DND-41 (cell line): ENCODE data around the gene TUBA3E.

Source experiments
- ATAC-seq: fragments of 200-7000 bp; cut with Tn5 transposase; 3 replicates; pipeline ENCODE4 v1.9.1; 2021; ENCODE audit warnings: low read depth; ENCODE audit not compliant: insufficient read depth
- DNase-seq: peaks from one replicate; pipeline ENCODE4 v3.0.0-alpha.2; 2020
- H2AFZ ChIP-seq: 2 replicates; pipeline ENCODE4 v1.6.0; 2012; ENCODE audit warnings: low read depth, low read length
- H3K27ac ChIP-seq: 2 replicates; pipeline ENCODE4 v1.5.1; 2012; ENCODE audit warnings: low read length, inconsistent platforms
- H3K27me3 ChIP-seq: fragments of 200-600 bp; sonication (generic); 2 replicates; pipeline ENCODE4 v1.6.0; 2012; ENCODE audit warnings: low read length, mild to moderate bottlenecking, inconsistent platforms; ENCODE audit not compliant: insufficient read depth, poor library complexity
- H3K36me3 ChIP-seq: 2 replicates; pipeline ENCODE4 v1.5.1; 2012; ENCODE audit warnings: low read length, inconsistent platforms; ENCODE audit not compliant: insufficient read depth
- H3K4me1 ChIP-seq: 2 replicates; pipeline ENCODE4 v1.5.1; 2012; ENCODE audit warnings: mild to moderate bottlenecking, low read length; ENCODE audit not compliant: insufficient read depth
- H3K4me2 ChIP-seq: 2 replicates; pipeline ENCODE4 v1.6.0; 2012; ENCODE audit warnings: mild to moderate bottlenecking, moderate library complexity, low read length, inconsistent platforms; ENCODE audit not compliant: insufficient read depth
- H3K4me3 ChIP-seq, 2 experiments: fragments of 200-600 bp in 1 of 2; shearing (Covaris generic) in 1 of 2; 2 replicates each; pipeline ENCODE4 v1.5.1; 2012 to 2016; ENCODE audit warnings: inconsistent platforms in 2 of 2, low read length in 2 of 2, mild to moderate bottlenecking in 2 of 2, low read depth in 1 of 2, moderate library complexity in 1 of 2
- H3K79me2 ChIP-seq: 2 replicates; pipeline ENCODE4 v1.6.0; 2012; ENCODE audit warnings: low read length, inconsistent platforms; ENCODE audit not compliant: insufficient read depth
- H3K9ac ChIP-seq: 2 replicates; pipeline ENCODE4 v1.6.0; 2012; ENCODE audit warnings: low read depth, mild to moderate bottlenecking, inconsistent platforms, low read length, moderate library complexity
- H3K9me3 ChIP-seq: 2 replicates; pipeline ENCODE4 v1.5.1; 2012; ENCODE audit warnings: low read length, moderate library complexity, mild to moderate bottlenecking, inconsistent platforms; ENCODE audit not compliant: insufficient read depth, severe bottlenecking
- H4K20me1 ChIP-seq: 2 replicates; pipeline ENCODE4 v1.6.0; 2012; ENCODE audit warnings: low read length; ENCODE audit not compliant: insufficient read depth
- EZH2 ChIP-seq: IDR thresholded peaks from 3 replicates; pipeline ENCODE4 v1.6.1; 2012; ENCODE audit warnings: borderline replicate concordance, low read depth, mild to moderate bottlenecking, moderate library complexity, low read length, inconsistent platforms; ENCODE audit not compliant: severe bottlenecking
- TF ChIP-seq, protein P1 (sequence below): IDR thresholded peaks from 2 replicates; pipeline ENCODE4 v1.5.1; 2012; ENCODE audit warnings: borderline replicate concordance, low read length, moderate library complexity, mild to moderate bottlenecking; ENCODE audit not compliant: poor library complexity, severe bottlenecking; ENCODE audit errors: extremely low read depth

The TUBA3E gene

DNA sequence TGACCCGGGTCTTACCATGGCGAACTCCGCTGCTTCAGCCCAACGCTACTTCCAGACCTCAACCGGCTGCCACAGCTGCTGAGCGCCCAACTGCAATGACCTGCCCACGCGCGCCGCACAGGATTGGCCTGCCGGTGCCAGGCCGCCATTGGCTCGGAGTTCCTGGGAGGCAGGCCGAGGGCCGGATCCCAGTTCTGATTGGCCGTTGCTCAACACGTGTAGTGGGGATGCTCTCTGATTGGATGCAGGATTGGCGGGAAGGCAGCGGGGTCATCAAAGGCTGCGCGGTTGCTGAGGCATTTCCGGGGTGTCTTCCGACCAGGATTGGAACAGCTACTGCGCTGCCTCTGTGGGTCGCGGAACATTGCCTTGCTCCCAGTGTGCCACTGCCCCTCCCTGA is at the start of gene TUBA3E:
Gene TUBA3E, minus strand, starts transcription at position 97 of the 400 bp plus-strand sequence. Its CDS starts 79 bp downstream, at position 18.
- TF ChIP-seq, protein P1, sequence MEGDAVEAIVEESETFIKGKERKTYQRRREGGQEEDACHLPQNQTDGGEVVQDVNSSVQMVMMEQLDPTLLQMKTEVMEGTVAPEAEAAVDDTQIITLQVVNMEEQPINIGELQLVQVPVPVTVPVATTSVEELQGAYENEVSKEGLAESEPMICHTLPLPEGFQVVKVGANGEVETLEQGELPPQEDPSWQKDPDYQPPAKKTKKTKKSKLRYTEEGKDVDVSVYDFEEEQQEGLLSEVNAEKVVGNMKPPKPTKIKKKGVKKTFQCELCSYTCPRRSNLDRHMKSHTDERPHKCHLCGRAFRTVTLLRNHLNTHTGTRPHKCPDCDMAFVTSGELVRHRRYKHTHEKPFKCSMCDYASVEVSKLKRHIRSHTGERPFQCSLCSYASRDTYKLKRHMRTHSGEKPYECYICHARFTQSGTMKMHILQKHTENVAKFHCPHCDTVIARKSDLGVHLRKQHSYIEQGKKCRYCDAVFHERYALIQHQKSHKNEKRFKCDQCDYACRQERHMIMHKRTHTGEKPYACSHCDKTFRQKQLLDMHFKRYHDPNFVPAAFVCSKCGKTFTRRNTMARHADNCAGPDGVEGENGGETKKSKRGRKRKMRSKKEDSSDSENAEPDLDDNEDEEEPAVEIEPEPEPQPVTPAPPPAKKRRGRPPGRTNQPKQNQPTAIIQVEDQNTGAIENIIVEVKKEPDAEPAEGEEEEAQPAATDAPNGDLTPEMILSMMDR: no peak
- no peak for TF ChIP-seq EZH2
- H3K27me3 ChIP-seq: no peaks in the 10 kb centered on the region
- H3K79me2 ChIP-seq: no peaks in the 10 kb centered on the region
- H3K9me3 ChIP-seq: no peaks in the 10 kb centered on the region
- H2AFZ ChIP-seq: no peak within 1 kb of the TSS
- no peaks in the 10 kb centered on the region for H4K20me1 ChIP-seq
- no peaks in the 10 kb centered on the region for H3K4me1 ChIP-seq
- H3K4me2 ChIP-seq: no peak within 1 kb of the TSS
- no peak within 1 kb of the TSS for H3K9ac ChIP-seq
- DNase-seq: no peak
- H3K36me3 ChIP-seq: no peaks in the 10 kb centered on the region
- H3K27ac ChIP-seq: no peak within 1 kb of the TSS
- no peak within 1 kb of the TSS for H3K4me3 ChIP-seq
- ATAC-seq: no peak

DNA sequence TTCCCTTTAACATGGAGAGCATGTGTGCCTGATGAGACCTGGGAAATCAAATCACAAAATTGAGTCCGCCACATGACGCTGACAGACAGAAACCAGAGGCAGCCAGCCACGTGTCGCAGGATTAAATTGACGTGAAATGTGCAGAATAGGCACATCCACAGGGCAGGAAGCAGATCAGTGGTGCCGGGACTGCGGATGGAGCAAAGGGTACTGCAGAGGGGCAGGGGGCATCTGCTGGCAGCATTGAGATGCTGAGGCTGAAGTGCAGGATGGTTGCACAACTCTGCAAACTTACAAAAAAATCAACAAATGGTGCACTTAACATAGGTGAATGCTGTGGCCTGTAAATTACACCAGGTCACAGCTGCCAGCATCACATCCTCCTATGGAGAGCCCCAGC is 48.2 kb upstream of the TUBA3E start:
- Histone ChIP-seq H3K27ac (no peak overlapping the region), H3K4me3 (no peak overlapping the region), H3K79me2 (no peaks in the 10 kb centered on the region), H3K9ac (no peak overlapping the region), H3K27me3 (no peaks in the 10 kb centered on the region), H3K36me3 (no peaks in the 10 kb centered on the region), H3K4me2 (no peak overlapping the region), H3K9me3 (no peaks in the 10 kb centered on the region), H3K4me1 (no peaks in the 10 kb centered on the region), H2AFZ (no peak overlapping the region), H4K20me1 (no peaks in the 10 kb centered on the region)
- no peak for ATAC-seq
- TF ChIP-seq, protein P1: no peak
- TF ChIP-seq EZH2: no peak
- DNase-seq: no peak

DNA sequence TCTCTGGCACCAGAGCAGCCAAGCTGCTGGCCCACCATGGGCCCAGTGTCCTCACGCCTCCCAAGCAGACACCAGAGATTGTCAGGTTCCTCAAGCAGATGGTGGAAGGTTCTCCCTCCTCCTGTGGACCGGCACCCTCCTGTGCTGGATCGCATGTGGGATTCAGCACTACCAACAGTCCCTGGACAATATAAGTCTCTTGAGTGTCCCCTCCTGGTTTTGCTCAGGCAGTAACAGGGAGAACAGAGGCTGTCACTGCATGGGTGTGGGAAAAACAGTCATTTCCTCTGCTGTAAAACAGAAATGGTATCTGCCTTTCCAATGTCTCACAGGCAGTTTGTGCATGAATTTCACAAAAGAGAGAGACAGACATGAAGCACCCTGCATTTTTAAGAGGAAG is 47.7 kb upstream of the TUBA3E start:
- Histone ChIP-seq H3K27ac (no peak overlapping the region), H3K79me2 (no peaks in the 10 kb centered on the region), H3K9ac (no peak overlapping the region), H3K9me3 (no peaks in the 10 kb centered on the region), H3K4me2 (no peak overlapping the region), H3K27me3 (no peaks in the 10 kb centered on the region), H2AFZ (no peak overlapping the region), H3K4me3 (no peak overlapping the region), H3K36me3 (no peaks in the 10 kb centered on the region), H3K4me1 (no peaks in the 10 kb centered on the region), H4K20me1 (no peaks in the 10 kb centered on the region)
- ATAC-seq (no peak), DNase-seq (no peak)
- no peak for TF ChIP-seq EZH2
- TF ChIP-seq, protein P1: no peak

DNA sequence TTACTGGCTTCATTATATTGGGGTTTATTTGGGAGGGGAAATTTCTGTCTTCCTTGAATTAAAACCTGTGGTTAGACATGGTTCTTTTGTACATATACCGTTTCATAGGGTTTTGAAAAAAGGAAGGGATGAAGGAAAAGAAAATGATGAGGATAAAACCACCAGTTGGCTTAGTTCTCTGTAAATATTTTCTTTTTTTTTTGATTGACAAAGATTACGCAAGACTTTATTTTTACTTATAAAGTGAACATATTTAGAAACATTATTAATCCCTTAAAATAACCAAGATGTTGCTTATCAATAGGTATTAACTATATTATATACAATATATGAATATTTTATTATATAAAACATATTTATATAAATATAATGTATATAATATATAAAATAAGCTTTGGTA is 45.1 kb upstream of the TUBA3E start:
- Histone ChIP-seq H3K79me2 (no peaks in the 10 kb centered on the region), H2AFZ (no peak overlapping the region), H3K27ac (no peak overlapping the region), H3K4me3 (no peak overlapping the region), H4K20me1 (no peaks in the 10 kb centered on the region), H3K9me3 (no peaks in the 10 kb centered on the region), H3K9ac (no peak overlapping the region), H3K4me1 (no peaks in the 10 kb centered on the region), H3K27me3 (no peaks in the 10 kb centered on the region), H3K4me2 (no peak overlapping the region), H3K36me3 (no peaks in the 10 kb centered on the region)
- no peak for DNase-seq
- no peak for ATAC-seq
- TF ChIP-seq EZH2: no peak
- TF ChIP-seq, protein P1: no peak
